DOHH2 (cell line): Measurements from ENCODE around the gene NDUFAF5.

Source experiments
- EZH2phosphoT487 ChIP-seq: fragments of 200-600 bp; sonication (generic); IDR thresholded peaks from 2 replicates; pipeline ENCODE4 v1.6.1; 2017; ENCODE audit warnings: borderline replicate concordance, mild to moderate bottlenecking, antibody characterized with exemption, low read length, moderate library complexity, mixed read lengths
- TF ChIP-seq, protein P1 (sequence below): fragments of 200-600 bp; sonication (generic); IDR thresholded peaks from one replicate; pipeline ENCODE4 v1.5.1; 2014; ENCODE audit warnings: antibody characterized with exemption, mild to moderate bottlenecking, low read depth, low read length; ENCODE audit not compliant: poor library complexity, severe bottlenecking

DNA sequence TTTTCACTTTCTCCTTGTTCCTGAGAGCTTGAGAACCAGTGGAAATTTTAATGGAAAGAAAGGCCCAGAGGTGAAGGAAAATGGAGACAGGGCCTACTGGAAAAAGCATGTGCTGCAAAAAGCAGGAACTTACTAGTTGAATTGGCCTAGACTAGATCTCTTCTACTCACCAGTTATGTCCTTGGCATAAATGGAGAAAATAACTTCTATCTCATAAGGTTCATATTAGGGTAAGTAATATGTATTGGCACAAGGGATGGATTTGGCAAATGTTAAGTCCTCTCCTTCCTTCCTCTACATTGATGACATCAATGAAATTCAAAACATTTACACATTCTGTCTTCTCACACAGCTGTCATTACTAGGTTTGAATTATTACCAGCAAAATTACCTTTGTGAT, 74.0 kb downstream of the NDUFAF5 start:
- TF ChIP-seq EZH2phosphoT487: no peak
- TF ChIP-seq, protein P1, sequence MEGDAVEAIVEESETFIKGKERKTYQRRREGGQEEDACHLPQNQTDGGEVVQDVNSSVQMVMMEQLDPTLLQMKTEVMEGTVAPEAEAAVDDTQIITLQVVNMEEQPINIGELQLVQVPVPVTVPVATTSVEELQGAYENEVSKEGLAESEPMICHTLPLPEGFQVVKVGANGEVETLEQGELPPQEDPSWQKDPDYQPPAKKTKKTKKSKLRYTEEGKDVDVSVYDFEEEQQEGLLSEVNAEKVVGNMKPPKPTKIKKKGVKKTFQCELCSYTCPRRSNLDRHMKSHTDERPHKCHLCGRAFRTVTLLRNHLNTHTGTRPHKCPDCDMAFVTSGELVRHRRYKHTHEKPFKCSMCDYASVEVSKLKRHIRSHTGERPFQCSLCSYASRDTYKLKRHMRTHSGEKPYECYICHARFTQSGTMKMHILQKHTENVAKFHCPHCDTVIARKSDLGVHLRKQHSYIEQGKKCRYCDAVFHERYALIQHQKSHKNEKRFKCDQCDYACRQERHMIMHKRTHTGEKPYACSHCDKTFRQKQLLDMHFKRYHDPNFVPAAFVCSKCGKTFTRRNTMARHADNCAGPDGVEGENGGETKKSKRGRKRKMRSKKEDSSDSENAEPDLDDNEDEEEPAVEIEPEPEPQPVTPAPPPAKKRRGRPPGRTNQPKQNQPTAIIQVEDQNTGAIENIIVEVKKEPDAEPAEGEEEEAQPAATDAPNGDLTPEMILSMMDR: no peak
